Keratinocyte (primary cell): ENCODE results near the gene IKZF1. TPM values are rescaled to one million over a fixed set of nuclear protein-coding genes. Genes with fewer than 3 reads are reported as not detected.

ENCODE experiments used
- DNase-seq: peaks from one replicate; pipeline ENCODE4 v3.0.0-alpha.2; 2011; ENCODE audit warnings: low read depth, missing footprints, low spot score
- FAIRE-seq: peaks from 2 replicates; lab custom pipeline; 2011; peaks lifted over from hg19 to GRCh38; lab: Jason Lieb, UNC
- H2AFZ ChIP-seq: 2 replicates; pipeline ENCODE4 v1.6.0; 2012; ENCODE audit warnings: low read length, control low read depth, inconsistent platforms; ENCODE audit not compliant: control insufficient read depth
- H3K27ac ChIP-seq: 2 replicates; pipeline ENCODE4 v1.5.1; 2011; ENCODE audit warnings: low read length; ENCODE audit not compliant: control insufficient read depth, insufficient read depth
- H3K27me3 ChIP-seq: 3 replicates; pipeline ENCODE4 v1.6.0; 2011; ENCODE audit warnings: low read length; ENCODE audit not compliant: control insufficient read depth, insufficient read depth; ENCODE audit errors: extremely low read depth
- H3K36me3 ChIP-seq, 2 experiments: 2 replicates in 1 of 2; 3 replicates in 1 of 2; pipeline ENCODE4 v1.5.1; 2011; ENCODE audit warnings: low read length in 2 of 2, mild to moderate bottlenecking in 1 of 2; ENCODE audit not compliant: control insufficient read depth in 2 of 2, insufficient read depth in 2 of 2; ENCODE audit errors: extremely low read depth in 1 of 2
- H3K4me1 ChIP-seq: 3 replicates; pipeline ENCODE4 v1.5.1; 2011; ENCODE audit warnings: low read length; ENCODE audit not compliant: control insufficient read depth, insufficient read depth; ENCODE audit errors: extremely low read depth
- H3K4me2 ChIP-seq: 3 replicates; pipeline ENCODE4 v1.6.0; 2011; ENCODE audit warnings: low read depth, low read length; ENCODE audit not compliant: control insufficient read depth, insufficient read depth; ENCODE audit errors: extremely low read depth
- H3K4me3 ChIP-seq, 3 experiments: fragments of 200-600 bp in 1 of 3; sonication (generic) in 1 of 3; 2 replicates in 2 of 3; 3 replicates in 1 of 3; pipeline ENCODE4 v1.5.1; 2011 to 2016; ENCODE audit warnings: low read length in 3 of 3, mild to moderate bottlenecking in 3 of 3, control low read depth in 2 of 3, inconsistent platforms in 1 of 3, low read depth in 1 of 3, mixed read lengths in 1 of 3, mixed run types in 1 of 3, moderate library complexity in 1 of 3; ENCODE audit not compliant: control insufficient read depth in 2 of 3, insufficient read depth in 2 of 3; ENCODE audit errors: extremely low read depth in 1 of 3
- H3K79me2 ChIP-seq: 2 replicates; pipeline ENCODE4 v1.6.0; 2012; ENCODE audit warnings: low read length; ENCODE audit not compliant: control insufficient read depth, insufficient read depth
- H3K9ac ChIP-seq: 3 replicates; pipeline ENCODE4 v1.6.0; 2011; ENCODE audit warnings: low read length; ENCODE audit not compliant: control insufficient read depth, insufficient read depth; ENCODE audit errors: extremely low read depth
- H3K9me1 ChIP-seq: 3 replicates; pipeline ENCODE4 v1.6.0; 2011; ENCODE audit warnings: low read length; ENCODE audit not compliant: control insufficient read depth, insufficient read depth; ENCODE audit errors: extremely low read depth
- H3K9me3 ChIP-seq: 2 replicates; pipeline ENCODE4 v1.5.1; 2012; ENCODE audit warnings: low read depth, low read length; ENCODE audit not compliant: control insufficient read depth
- H4K20me1 ChIP-seq: 3 replicates; pipeline ENCODE4 v1.6.0; 2011; ENCODE audit warnings: low read length; ENCODE audit not compliant: control insufficient read depth, insufficient read depth; ENCODE audit errors: extremely low read depth
- CTCF ChIP-seq, 3 experiments: IDR thresholded peaks in 1 of 3; conservative IDR thresholded peaks in 1 of 3; optimal IDR thresholded peaks in 1 of 3; 2 replicates in 2 of 3; 3 replicates in 1 of 3; pipeline versions ENCODE3 to v1.5.1; 2011; ENCODE audit warnings: low read length in 3 of 3, mild to moderate bottlenecking in 3 of 3, moderate library complexity in 2 of 3, control low read depth in 1 of 3, inconsistent platforms in 1 of 3; ENCODE audit not compliant: insufficient read depth in 2 of 3; ENCODE audit errors: extremely low read depth in 1 of 3
- EZH2 ChIP-seq: IDR thresholded peaks from one replicate; pipeline ENCODE4 v1.6.1; 2012; ENCODE audit warnings: inconsistent platforms, mild to moderate bottlenecking, low read length, moderate library complexity
- dilution Hi-C: fragments of 300-500 bp; cut with MboI; formaldehyde crosslinking; loops from one replicate; pipeline ENCODE4 v1.7.0; 2020; ENCODE audit warnings: low sequenced_read_pairs; ENCODE audit not compliant: extremely low pct_ligation_motif_present
- polyA plus RNA-seq, 5 experiments: library from polyadenylated mRNA; depleted of rRNA in 3 of 5; stranded (reverse) in 3 of 5; stranded (forward) in 1 of 5; unstranded in 1 of 5; fragments of >200 nt; gene quantifications; 1 replicate in 1 of 5; 2 replicates in 3 of 5; 3 replicates in 1 of 5; pipeline versions ENCODE4 v1.2.1 to v1.2.3, GENCODE V29; 2011 to 2012; ENCODE audit warnings: missing spikeins in 2 of 5, low read depth in 1 of 5, low replicate concordance in 1 of 5

Gene IKZF1
- polyA plus RNA-seq, 1 donor (not counting 4 experiments of a cell fraction or from before 2014, with no cell fraction given), result not detected

DNA sequence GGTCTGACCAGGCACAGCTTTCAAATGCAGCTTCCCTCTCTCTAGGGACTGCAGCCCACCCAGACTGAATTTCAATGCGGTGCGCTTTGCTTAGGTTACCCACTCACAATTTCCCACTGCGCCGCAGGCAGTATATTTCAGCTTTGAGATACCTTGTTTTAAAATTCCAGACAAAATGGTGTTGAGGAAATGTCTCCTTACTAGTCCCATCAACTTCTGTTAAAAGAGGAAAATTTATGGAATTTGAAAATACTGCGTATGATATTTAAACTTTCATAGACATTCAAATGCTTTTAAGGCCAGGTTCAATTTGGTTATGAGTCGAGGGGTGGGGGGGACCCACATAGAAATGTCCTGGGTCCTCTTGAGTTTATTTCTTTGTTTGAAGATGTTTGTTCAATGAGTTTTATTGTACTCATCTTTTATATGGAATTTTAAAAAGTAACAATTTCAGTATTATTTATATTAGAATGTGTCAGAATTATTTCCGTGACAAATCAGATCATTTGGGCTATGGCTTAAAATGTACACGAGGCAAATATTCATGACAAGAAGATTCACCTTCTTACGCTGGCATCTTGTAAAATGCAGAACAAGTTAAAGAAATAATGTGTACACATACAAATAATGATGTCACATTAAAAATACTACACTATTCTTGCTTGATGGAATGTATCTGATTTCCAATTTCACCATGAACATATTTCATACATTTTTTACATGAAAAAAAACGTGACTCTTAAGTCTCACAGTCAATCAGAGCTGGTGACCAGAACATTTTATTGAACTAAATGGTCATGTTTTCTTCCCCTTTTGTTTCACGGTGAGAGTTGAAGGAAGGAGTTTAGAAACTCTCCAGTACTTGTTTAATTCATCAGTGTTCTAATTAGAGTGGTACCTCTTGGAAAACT, 1.3 kb downstream of the IKZF1 start:
- DNase-seq (no peak), FAIRE-seq (no peak)
- H3K9me3 ChIP-seq, result no peaks in the 10 kb centered on the region
- dilution Hi-C loops, result no loop called here
- no peaks in the 10 kb centered on the region for H3K79me2 ChIP-seq
- no peaks in the 10 kb centered on the region for H4K20me1 ChIP-seq
- TF ChIP-seq CTCF (optimal IDR thresholded peaks at IDR 0.05 in 1 of 3, IDR thresholded peaks at IDR 0.05 in 1 of 3, conservative IDR thresholded peaks at IDR 0.05 in 1 of 3; ENCODE audit: extremely low read depth in 1 of 3, insufficient read depth in 2 of 3, low read length in 3 of 3) (no peak), EZH2 (no peak)
- no peak overlapping the region for H3K4me3 ChIP-seq
- H3K27me3 ChIP-seq, result peaks cover 51% of the 10 kb centered on the region
- no peak overlapping the region for H3K27ac ChIP-seq
- no peaks in the 10 kb centered on the region for H3K36me3 ChIP-seq
- H3K9me1 ChIP-seq, result no peaks in the 10 kb centered on the region
- no peaks in the 10 kb centered on the region for H3K4me1 ChIP-seq
- H3K4me2 ChIP-seq, result no peak overlapping the region
- H3K9ac ChIP-seq, result no peak overlapping the region
- no peak overlapping the region for H2AFZ ChIP-seq

DNA sequence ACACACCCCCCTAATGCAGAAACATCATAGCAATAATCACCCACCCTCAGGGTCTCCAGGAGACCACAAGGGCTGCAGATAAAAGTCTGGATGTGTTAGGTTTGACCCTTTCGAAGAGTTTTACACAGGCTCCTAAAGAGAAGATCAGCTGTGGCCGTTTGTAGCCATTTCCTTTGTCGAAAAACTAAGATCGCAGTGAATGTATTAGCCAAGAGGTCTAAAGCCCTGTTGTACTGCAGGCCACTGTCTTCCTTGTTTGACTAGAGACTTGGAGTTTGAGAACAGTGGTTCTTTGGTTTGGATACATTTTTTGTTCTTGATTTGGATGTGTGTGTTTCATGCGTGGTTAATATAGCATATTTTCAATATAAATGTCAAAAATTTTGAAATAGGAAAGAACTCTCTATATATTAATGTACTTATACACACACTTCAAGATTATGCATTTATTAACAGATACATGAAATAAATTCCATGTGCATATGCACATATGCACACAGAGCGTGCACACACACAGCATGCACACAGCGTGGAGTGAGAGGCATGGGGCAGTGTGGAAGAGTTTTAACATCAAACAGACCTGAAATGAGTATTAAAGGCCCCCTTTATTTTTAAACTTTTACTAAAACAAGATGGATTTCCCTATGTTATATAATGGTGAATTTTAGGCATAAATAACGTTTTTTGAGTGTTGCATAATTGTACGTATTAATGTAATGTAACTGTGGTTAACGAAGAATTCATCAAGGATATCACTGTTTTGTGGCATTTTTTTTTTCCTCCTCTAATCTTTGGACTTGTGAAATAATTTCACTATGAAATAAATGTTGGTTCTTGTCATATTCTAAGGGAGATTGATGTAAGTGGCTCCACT, 2.2 kb downstream of the IKZF1 start:
- no peak overlapping the region for H3K4me2 ChIP-seq
- no peak overlapping the region for H2AFZ ChIP-seq
- no peaks in the 10 kb centered on the region for H4K20me1 ChIP-seq
- H3K4me1 ChIP-seq, result no peaks in the 10 kb centered on the region
- H3K27ac ChIP-seq, result no peak overlapping the region
- DNase-seq, result no peak
- no peak for FAIRE-seq
- no peaks in the 10 kb centered on the region for H3K36me3 ChIP-seq
- dilution Hi-C loops, result no loop called here
- no peaks in the 10 kb centered on the region for H3K79me2 ChIP-seq
- no peak overlapping the region for H3K4me3 ChIP-seq
- no peak overlapping the region for H3K9ac ChIP-seq
- TF ChIP-seq CTCF (optimal IDR thresholded peaks at IDR 0.05 in 1 of 3, IDR thresholded peaks at IDR 0.05 in 1 of 3, conservative IDR thresholded peaks at IDR 0.05 in 1 of 3; ENCODE audit: extremely low read depth in 1 of 3, insufficient read depth in 2 of 3, low read length in 3 of 3) (no peak), EZH2 (no peak)
- H3K9me3 ChIP-seq, result no peaks in the 10 kb centered on the region
- H3K9me1 ChIP-seq, result no peaks in the 10 kb centered on the region
- H3K27me3 ChIP-seq, result peaks cover 51% of the 10 kb centered on the region
